ENCODE measurements around the gene ETV4.

DNA sequence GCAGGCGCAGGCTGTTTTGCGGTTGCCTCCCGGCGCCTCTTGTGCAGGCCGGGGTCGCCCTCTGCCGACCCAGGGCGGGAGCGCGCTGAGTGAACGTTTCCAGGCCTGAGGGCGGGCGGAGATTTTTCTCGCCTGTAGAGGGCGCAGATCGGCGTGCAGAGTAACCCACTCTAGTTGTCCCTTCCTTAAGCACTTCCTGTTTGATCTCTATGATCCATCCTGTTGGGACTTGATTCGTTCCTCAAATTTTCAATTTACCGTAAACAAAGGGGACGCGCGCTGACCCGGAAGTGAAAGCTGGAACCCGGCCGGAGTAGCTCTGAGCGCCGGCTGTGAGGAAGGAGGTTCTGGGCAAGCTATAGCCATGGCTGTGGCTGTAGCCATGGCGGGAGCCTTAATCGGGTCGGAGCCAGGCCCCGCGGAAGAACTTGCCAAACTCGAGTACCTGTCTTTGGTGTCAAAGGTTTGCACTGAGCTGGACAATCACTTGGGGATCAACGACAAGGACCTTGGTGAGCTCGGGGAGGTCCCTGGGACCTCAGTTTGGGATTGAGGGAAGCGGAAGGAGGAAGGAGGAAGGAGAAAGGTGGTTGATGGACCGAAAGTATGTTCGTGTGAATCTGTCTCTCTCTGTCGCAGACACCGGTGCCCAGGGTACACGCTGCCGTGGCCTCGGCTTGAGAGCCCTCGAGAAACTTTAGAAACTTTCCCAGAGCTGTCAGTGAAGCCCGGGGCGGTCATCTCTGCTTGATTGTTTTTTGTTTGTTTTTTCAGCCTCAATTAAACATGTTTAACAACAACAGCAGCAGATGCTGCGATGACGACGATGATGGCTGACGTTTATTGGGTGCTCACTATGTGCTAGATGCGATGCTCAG is 62.2 kb downstream of the ETV4 start, which contains the start of gene DHX8:
- TF ChIP-seq, protein P1, sequence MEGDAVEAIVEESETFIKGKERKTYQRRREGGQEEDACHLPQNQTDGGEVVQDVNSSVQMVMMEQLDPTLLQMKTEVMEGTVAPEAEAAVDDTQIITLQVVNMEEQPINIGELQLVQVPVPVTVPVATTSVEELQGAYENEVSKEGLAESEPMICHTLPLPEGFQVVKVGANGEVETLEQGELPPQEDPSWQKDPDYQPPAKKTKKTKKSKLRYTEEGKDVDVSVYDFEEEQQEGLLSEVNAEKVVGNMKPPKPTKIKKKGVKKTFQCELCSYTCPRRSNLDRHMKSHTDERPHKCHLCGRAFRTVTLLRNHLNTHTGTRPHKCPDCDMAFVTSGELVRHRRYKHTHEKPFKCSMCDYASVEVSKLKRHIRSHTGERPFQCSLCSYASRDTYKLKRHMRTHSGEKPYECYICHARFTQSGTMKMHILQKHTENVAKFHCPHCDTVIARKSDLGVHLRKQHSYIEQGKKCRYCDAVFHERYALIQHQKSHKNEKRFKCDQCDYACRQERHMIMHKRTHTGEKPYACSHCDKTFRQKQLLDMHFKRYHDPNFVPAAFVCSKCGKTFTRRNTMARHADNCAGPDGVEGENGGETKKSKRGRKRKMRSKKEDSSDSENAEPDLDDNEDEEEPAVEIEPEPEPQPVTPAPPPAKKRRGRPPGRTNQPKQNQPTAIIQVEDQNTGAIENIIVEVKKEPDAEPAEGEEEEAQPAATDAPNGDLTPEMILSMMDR (IDR thresholded peaks at IDR 0.05; ENCODE audit: insufficient read depth, low read length, poor library complexity, severe bottlenecking), result peak; percentile 99
- no peak for TF ChIP-seq EZH2phosphoT487 (conservative IDR thresholded peaks at IDR 0.05; ENCODE audit: low read length)

Data from SU-DHL-6 (cell line).